ENCODE measurements around the gene CIZ1. TPM values are rescaled to one million over a fixed set of nuclear protein-coding genes. Genes with fewer than 3 reads are reported as not detected.
A peak's percentile ranks its signal among the peaks of the same experiment; 100 is the strongest.

CIZ1 gene
- total RNA-seq, 1 experiment from 2014 or later: 133 TPM

DNA sequence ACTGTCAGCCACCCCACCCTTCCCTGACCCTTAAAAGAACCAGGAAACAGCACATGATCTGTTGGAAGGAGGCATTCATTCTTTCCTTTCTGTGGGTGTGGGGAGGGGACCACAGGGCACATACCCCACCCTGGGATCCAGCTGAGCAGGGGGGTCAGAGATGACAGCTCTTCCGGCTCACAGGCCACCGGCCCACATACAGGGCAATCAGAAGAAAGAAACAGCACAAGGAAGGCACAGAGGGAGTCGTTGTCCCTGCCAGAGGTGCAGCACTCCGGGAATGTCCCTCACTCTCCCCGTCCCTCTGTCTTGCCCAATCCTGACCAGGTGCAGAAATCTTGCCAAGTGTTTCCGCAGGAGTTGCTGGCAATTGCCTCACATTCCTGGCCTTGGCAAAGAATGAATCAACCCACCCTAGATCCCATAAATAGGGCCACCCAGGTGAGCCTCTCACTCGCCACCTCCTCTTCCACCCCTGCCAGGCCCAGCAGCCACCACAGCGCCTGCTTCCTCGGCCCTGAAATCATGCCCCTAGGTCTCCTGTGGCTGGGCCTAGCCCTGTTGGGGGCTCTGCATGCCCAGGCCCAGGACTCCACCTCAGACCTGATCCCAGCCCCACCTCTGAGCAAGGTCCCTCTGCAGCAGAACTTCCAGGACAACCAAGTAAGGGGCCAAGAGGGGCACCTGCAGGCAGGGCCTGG is 42.2 kb downstream of the CIZ1 start, which contains the start of gene LCN2:
Gene LCN2, plus strand, starts transcription at position 453 of the 701 bp plus-strand sequence. Its CDS starts 73 bp downstream, at position 526.
- Mint-ChIP-seq H3K27me3 (ENCODE audit: insufficient read depth, unreplicated experiment) (no peaks in the 10 kb centered on the region), H3K36me3 (ENCODE audit: insufficient read depth, unreplicated experiment) (no peaks in the 10 kb centered on the region), H3K4me1 (ENCODE audit: insufficient read depth, unreplicated experiment) (peaks cover 31% of the 10 kb centered on the region), H3K4me3 (ENCODE audit: unreplicated experiment) (peak within 1 kb of the TSS; percentile 55), H3K27ac (ENCODE audit: low read depth, unreplicated experiment) (peak within 1 kb of the TSS; percentile 84), H3K9me3 (ENCODE audit: unreplicated experiment) (no peaks in the 10 kb centered on the region)
- ChIA-PET CTCF (interaction anchor here (0.5 to 0.7 kb wide), 2 partner anchors 10 to 130 kb away, joined by 3 to 4 read pairs; no protein-coding TSS in a partner anchor), POLR2A (interaction anchor here (0.7 to 1.3 kb wide), 2 partner anchors 13 to 17 kb away, joined by 3 to 7 read pairs; no protein-coding TSS in a partner anchor)
- no TSS peak for BruUV-seq (replicated peaks)
- peak; percentile 95 for DNase-seq (ENCODE audit: unreplicated experiment)
- TF ChIP-seq, protein P1, sequence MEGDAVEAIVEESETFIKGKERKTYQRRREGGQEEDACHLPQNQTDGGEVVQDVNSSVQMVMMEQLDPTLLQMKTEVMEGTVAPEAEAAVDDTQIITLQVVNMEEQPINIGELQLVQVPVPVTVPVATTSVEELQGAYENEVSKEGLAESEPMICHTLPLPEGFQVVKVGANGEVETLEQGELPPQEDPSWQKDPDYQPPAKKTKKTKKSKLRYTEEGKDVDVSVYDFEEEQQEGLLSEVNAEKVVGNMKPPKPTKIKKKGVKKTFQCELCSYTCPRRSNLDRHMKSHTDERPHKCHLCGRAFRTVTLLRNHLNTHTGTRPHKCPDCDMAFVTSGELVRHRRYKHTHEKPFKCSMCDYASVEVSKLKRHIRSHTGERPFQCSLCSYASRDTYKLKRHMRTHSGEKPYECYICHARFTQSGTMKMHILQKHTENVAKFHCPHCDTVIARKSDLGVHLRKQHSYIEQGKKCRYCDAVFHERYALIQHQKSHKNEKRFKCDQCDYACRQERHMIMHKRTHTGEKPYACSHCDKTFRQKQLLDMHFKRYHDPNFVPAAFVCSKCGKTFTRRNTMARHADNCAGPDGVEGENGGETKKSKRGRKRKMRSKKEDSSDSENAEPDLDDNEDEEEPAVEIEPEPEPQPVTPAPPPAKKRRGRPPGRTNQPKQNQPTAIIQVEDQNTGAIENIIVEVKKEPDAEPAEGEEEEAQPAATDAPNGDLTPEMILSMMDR (IDR thresholded peaks at IDR 0.05; ENCODE audit: unreplicated experiment): no peak
- intact Hi-C loops (cut with micrococcal nuclease): no loop called here

GRCh38 chr9:128148509-128149000 is 42.8 kb downstream of the CIZ1 start:
- no peaks in the 10 kb centered on the region for H3K9me3 Mint-ChIP-seq (ENCODE audit: unreplicated experiment)
- no peaks in the 10 kb centered on the region for H3K27me3 Mint-ChIP-seq (ENCODE audit: insufficient read depth, unreplicated experiment)
- H3K4me3 Mint-ChIP-seq (ENCODE audit: unreplicated experiment): peak overlapping the region; percentile 55
- no peaks in the 10 kb centered on the region for H3K36me3 Mint-ChIP-seq (ENCODE audit: insufficient read depth, unreplicated experiment)
- BruUV-seq (replicated peaks): TSS peak; percentile 94
- ChIA-PET POLR2A (interaction anchor here (0.7 to 1.3 kb wide), 2 partner anchors 13 to 18 kb away, joined by 3 to 7 read pairs; no protein-coding TSS in a partner anchor), CTCF (interaction anchor here (0.5 kb wide), 1 partner anchor 129 kb away, joined by 4 read pairs; no protein-coding TSS in a partner anchor)
- H3K4me1 Mint-ChIP-seq (ENCODE audit: insufficient read depth, unreplicated experiment): peaks cover 34% of the 10 kb centered on the region
- TF ChIP-seq, protein P1 (IDR thresholded peaks at IDR 0.05; ENCODE audit: unreplicated experiment): no peak
- intact Hi-C loops (cut with micrococcal nuclease): no loop called here
- DNase-seq (ENCODE audit: unreplicated experiment): no peak
- peak overlapping the region; percentile 84 for H3K27ac Mint-ChIP-seq (ENCODE audit: low read depth, unreplicated experiment)

- Mint-ChIP-seq H3K4me3 (ENCODE audit: unreplicated experiment) (no peak overlapping the region), H3K9me3 (ENCODE audit: unreplicated experiment) (no peaks in the 10 kb centered on the region), H3K4me1 (ENCODE audit: insufficient read depth, unreplicated experiment) (peaks cover 43% of the 10 kb centered on the region), H3K36me3 (ENCODE audit: insufficient read depth, unreplicated experiment) (no peaks in the 10 kb centered on the region), H3K27me3 (ENCODE audit: insufficient read depth, unreplicated experiment) (no peaks in the 10 kb centered on the region), H3K27ac (ENCODE audit: low read depth, unreplicated experiment) (no peak overlapping the region)
- ChIA-PET POLR2A (interaction anchor here (0.5 to 1.6 kb wide), 4 partner anchors 11 to 65 kb away, joined by 3 read pairs; no protein-coding TSS in a partner anchor), CTCF (interaction anchor here (0.7 to 0.8 kb wide), 2 partner anchors 10 to 18 kb away, joined by 4 to 5 read pairs; no protein-coding TSS in a partner anchor)
- TF ChIP-seq, protein P1 (IDR thresholded peaks at IDR 0.05; ENCODE audit: unreplicated experiment): no peak
- intact Hi-C loops (cut with micrococcal nuclease): no loop called here
- DNase-seq (ENCODE audit: unreplicated experiment): no peak
- BruUV-seq (replicated peaks): no TSS peak
Observed at GRCh38 chr9:128146591-128147120, 44.7 kb downstream of the CIZ1 start.

DNA sequence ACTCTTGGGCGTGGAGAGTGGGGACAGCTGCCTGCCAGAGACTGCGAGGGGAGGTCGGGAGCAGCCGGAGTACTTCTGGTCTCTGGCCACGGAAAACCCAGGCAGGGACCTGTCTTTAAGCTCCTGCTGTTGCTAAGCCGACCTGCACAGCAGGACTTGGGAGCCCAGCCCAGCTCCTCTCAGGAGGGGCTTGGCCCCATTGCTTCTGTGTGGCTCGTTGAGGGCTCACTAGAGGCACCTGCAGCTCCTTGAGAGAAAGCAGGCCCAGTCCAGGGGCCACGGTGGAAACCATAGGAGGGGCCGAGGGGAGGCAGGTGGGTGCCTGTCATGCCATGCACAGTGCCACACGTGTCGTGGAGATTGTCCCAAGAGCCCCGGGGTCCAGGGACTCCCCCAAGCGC is 45.4 kb downstream of the CIZ1 start:
- BruUV-seq (replicated peaks): no TSS peak
- Mint-ChIP-seq H3K27ac (ENCODE audit: low read depth, unreplicated experiment) (no peak overlapping the region), H3K9me3 (ENCODE audit: unreplicated experiment) (no peaks in the 10 kb centered on the region), H3K4me3 (ENCODE audit: unreplicated experiment) (no peak overlapping the region), H3K4me1 (ENCODE audit: insufficient read depth, unreplicated experiment) (peaks cover 40% of the 10 kb centered on the region), H3K36me3 (ENCODE audit: insufficient read depth, unreplicated experiment) (no peaks in the 10 kb centered on the region), H3K27me3 (ENCODE audit: insufficient read depth, unreplicated experiment) (no peaks in the 10 kb centered on the region)
- ChIA-PET POLR2A (interaction anchor here (1.6 kb wide), 1 partner anchor 17 kb away, joined by 3 read pairs; no protein-coding TSS in a partner anchor), CTCF (interaction anchor here (0.7 kb wide), 1 partner anchor 20 kb away, joined by 3 read pairs; no protein-coding TSS in a partner anchor)
- intact Hi-C loops (cut with micrococcal nuclease): no loop called here
- DNase-seq (ENCODE audit: unreplicated experiment): no peak
- TF ChIP-seq, protein P1 (IDR thresholded peaks at IDR 0.05; ENCODE audit: unreplicated experiment): no peak
